ENCODE data around the gene ADORA2A. TPM values are rescaled to one million over a fixed set of nuclear protein-coding genes. Genes with fewer than 3 reads are reported as not detected.

The ADORA2A gene
- total RNA-seq, 1 experiment from 2014 or later: 0.96 TPM

DNA sequence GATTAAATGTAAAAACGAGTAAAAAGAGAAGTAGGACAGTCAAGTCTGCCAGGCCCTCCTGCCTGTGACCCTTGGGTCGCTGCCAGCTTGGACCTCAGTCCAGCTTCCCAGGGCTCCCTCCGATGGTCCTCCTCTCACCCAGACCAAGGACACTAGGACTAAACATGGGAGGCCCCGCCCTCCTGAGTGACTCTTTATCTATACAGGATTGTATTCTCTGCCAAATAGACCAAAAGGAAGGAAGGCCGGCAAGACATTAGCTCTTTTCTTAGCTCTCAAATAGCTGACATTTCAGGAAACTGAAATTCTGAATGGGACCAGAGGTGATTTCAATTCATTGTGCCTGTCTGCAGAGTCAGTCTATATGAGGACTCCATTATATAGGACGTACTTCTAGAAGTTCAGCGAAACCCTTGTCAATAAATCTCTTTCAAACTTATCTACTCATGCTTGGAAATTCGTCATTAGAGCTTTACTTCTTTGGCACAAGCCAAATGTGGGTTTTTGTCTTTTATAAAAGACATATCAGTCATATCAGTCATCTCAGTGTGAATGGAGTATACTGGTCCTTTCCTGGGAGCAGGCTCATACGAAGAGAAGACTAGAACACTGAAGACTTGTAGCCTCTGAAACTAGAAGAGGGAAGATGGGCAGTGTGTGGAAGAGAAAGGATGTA, 28.5 kb downstream of the ADORA2A start:
- Mint-ChIP-seq H3K4me1 (ENCODE audit: insufficient read depth, unreplicated experiment) (no peaks in the 10 kb centered on the region), H3K27ac (ENCODE audit: low read depth, unreplicated experiment) (no peak overlapping the region), H3K9me3 (ENCODE audit: unreplicated experiment) (no peaks in the 10 kb centered on the region), H3K36me3 (ENCODE audit: insufficient read depth, unreplicated experiment) (no peaks in the 10 kb centered on the region), H3K4me3 (ENCODE audit: unreplicated experiment) (no peak overlapping the region), H3K27me3 (ENCODE audit: insufficient read depth, unreplicated experiment) (peaks cover 10% of the 10 kb centered on the region)
- no peak for DNase-seq (ENCODE audit: unreplicated experiment)
- POLR2A ChIA-PET: interaction anchor here (0.6 to 0.9 kb wide), 2 partner anchors 10 to 19 kb away, joined by 3 read pairs; no protein-coding TSS in a partner anchor
- CTCF ChIA-PET: interaction anchor here (0.6 kb wide), 1 partner anchor 696 kb away, joined by 3 read pairs; no protein-coding TSS in a partner anchor
- BruUV-seq (replicated peaks): no TSS peak
- TF ChIP-seq, protein P1, sequence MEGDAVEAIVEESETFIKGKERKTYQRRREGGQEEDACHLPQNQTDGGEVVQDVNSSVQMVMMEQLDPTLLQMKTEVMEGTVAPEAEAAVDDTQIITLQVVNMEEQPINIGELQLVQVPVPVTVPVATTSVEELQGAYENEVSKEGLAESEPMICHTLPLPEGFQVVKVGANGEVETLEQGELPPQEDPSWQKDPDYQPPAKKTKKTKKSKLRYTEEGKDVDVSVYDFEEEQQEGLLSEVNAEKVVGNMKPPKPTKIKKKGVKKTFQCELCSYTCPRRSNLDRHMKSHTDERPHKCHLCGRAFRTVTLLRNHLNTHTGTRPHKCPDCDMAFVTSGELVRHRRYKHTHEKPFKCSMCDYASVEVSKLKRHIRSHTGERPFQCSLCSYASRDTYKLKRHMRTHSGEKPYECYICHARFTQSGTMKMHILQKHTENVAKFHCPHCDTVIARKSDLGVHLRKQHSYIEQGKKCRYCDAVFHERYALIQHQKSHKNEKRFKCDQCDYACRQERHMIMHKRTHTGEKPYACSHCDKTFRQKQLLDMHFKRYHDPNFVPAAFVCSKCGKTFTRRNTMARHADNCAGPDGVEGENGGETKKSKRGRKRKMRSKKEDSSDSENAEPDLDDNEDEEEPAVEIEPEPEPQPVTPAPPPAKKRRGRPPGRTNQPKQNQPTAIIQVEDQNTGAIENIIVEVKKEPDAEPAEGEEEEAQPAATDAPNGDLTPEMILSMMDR (IDR thresholded peaks at IDR 0.05; ENCODE audit: unreplicated experiment): no peak
- intact Hi-C loops (cut with micrococcal nuclease): no loop called here

DNA sequence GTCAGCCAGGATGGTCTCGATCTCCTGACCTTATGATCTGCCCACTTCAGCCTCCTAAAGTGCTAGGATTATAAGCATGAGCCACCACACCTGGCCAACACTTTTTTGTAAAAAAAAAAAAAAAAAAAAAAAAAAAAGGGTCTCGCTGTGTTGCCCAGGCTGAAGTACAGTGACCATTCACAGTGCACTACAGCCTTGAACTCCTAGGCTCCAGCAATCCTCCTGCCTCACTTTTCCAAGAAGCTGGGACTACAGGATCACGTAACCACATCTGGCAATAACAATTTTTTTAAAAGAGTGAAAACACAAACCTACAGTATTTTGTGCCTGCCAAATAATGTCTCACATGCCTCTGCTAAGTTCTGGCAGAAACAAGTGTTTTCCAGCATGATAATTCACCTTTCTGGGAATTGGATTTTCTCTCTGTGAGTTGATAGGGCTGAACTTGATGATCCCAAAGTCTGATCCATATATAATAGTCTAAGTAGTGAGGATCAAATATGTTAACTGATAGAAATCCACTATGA, 30.6 kb downstream of the ADORA2A start:
- ChIA-PET POLR2A (no interaction called here), CTCF (interaction anchor here (1.2 kb wide), 1 partner anchor 72 kb away, joined by 3 read pairs; no protein-coding TSS in a partner anchor)
- TF ChIP-seq, protein P1 (IDR thresholded peaks at IDR 0.05; ENCODE audit: unreplicated experiment): no peak
- no peak for DNase-seq (ENCODE audit: unreplicated experiment)
- H3K4me3 Mint-ChIP-seq (ENCODE audit: unreplicated experiment): no peak overlapping the region
- H3K36me3 Mint-ChIP-seq (ENCODE audit: insufficient read depth, unreplicated experiment): no peaks in the 10 kb centered on the region
- no peak overlapping the region for H3K27ac Mint-ChIP-seq (ENCODE audit: low read depth, unreplicated experiment)
- no peaks in the 10 kb centered on the region for H3K9me3 Mint-ChIP-seq (ENCODE audit: unreplicated experiment)
- intact Hi-C loops (cut with micrococcal nuclease): no loop called here
- H3K4me1 Mint-ChIP-seq (ENCODE audit: insufficient read depth, unreplicated experiment): no peaks in the 10 kb centered on the region
- H3K27me3 Mint-ChIP-seq (ENCODE audit: insufficient read depth, unreplicated experiment): peaks cover 10% of the 10 kb centered on the region
- BruUV-seq (replicated peaks): no TSS peak

DNA sequence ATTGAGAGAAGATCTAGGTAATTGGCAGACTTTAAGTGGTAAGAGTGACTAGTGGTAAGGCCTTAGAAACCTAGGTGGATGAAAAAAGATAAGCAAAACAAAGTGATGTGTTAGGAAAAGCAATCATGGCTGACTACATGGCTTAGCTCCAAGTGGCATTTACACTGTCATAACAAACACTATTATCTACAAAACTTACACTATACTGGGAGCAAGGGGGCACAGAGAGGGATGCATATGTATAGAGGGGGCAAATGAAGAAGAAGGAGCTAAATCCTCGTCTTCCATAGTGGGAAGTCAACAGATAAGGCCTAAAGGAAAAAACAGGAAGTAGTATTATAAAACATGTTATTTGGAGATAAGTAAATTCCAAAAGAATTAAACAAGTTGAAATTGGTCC, 32.5 kb downstream of the ADORA2A start:
- intact Hi-C loops (cut with micrococcal nuclease): no loop called here
- H3K27ac Mint-ChIP-seq (ENCODE audit: low read depth, unreplicated experiment): no peak overlapping the region
- DNase-seq (ENCODE audit: unreplicated experiment): no peak
- BruUV-seq (replicated peaks): no TSS peak
- POLR2A ChIA-PET: no interaction called here
- CTCF ChIA-PET: no interaction called here
- H3K36me3 Mint-ChIP-seq (ENCODE audit: insufficient read depth, unreplicated experiment): no peaks in the 10 kb centered on the region
- no peaks in the 10 kb centered on the region for H3K4me1 Mint-ChIP-seq (ENCODE audit: insufficient read depth, unreplicated experiment)
- TF ChIP-seq, protein P1 (IDR thresholded peaks at IDR 0.05; ENCODE audit: unreplicated experiment): no peak
- no peaks in the 10 kb centered on the region for H3K9me3 Mint-ChIP-seq (ENCODE audit: unreplicated experiment)
- H3K27me3 Mint-ChIP-seq (ENCODE audit: insufficient read depth, unreplicated experiment): peaks cover 10% of the 10 kb centered on the region
- no peak overlapping the region for H3K4me3 Mint-ChIP-seq (ENCODE audit: unreplicated experiment)

DNA sequence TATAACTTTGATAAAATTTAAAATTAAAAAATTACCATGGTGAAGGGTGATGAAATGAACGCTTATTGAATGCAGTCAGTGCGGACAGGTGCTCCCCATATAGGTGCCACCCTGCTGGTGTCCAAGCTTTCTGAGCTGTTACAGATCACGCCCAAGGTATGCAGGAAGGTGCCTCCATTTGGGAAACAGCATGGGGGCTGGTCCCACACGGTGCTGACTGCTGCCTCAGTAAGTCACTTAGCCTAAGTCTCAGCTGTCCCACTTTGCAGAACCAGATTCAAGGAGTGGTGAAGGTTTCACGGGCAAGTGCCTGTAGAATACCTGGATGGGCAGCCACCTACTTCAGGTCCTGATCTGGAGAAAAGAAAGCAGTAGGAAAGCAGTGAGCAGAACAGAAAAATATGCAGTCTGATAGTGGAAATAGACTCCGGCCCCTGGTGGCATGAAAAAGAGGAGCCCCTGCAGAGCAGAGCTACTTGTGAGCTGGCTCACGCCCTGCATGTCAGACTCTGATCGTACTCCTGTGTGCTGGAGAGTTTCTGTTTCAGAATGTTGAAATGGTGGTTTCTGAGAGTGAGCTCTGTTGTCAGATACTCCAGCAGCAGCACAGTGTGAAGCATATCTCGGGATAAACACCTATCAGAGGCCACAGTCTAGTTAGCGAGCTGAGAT, 33.2 kb downstream of the ADORA2A start:
- no peak for DNase-seq (ENCODE audit: unreplicated experiment)
- intact Hi-C loops (cut with micrococcal nuclease): no loop called here
- H3K27me3 Mint-ChIP-seq (ENCODE audit: insufficient read depth, unreplicated experiment): peaks cover 10% of the 10 kb centered on the region
- H3K4me3 Mint-ChIP-seq (ENCODE audit: unreplicated experiment): no peak overlapping the region
- TF ChIP-seq, protein P1 (IDR thresholded peaks at IDR 0.05; ENCODE audit: unreplicated experiment): no peak
- H3K4me1 Mint-ChIP-seq (ENCODE audit: insufficient read depth, unreplicated experiment): peaks cover 3% of the 10 kb centered on the region
- ChIA-PET CTCF (interaction anchor here (0.6 to 1.0 kb wide), 2 partner anchors 23 to 67 kb away, joined by 3 read pairs; no protein-coding TSS in a partner anchor), POLR2A (no interaction called here)
- H3K36me3 Mint-ChIP-seq (ENCODE audit: insufficient read depth, unreplicated experiment): no peaks in the 10 kb centered on the region
- no peak overlapping the region for H3K27ac Mint-ChIP-seq (ENCODE audit: low read depth, unreplicated experiment)
- H3K9me3 Mint-ChIP-seq (ENCODE audit: unreplicated experiment): no peaks in the 10 kb centered on the region
- BruUV-seq (replicated peaks): no TSS peak
